NCI-H187 (cell line): ENCODE results near the gene SH3RF3.

Source experiments
- DNase-seq, 2 experiments: peaks; one replicate each; lab custom pipeline; 2025; lab: John Stamatoyannopoulos, UW

SH3RF3 gene

DNA sequence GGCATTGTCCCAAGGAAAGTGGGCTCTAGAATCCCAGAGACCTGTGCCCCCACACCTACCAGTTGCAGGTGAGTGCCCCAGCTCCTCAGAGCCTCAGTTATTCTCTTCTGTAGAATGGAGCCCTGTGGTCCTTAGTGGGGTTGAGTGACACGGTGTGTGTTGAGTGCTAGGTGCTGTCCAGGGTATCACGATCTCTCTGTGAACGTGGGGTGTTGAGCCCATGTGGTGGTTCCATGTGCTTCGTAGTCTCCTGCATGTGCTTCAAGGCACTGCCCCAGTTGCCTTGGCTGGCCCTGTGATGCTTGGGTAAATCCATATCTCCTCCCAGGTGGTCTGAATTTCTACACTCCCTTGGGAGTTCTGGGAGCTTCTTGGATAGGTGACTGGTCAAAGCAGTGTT is 54.9 kb downstream of the SH3RF3 start:
- no peak for DNase-seq

DNA sequence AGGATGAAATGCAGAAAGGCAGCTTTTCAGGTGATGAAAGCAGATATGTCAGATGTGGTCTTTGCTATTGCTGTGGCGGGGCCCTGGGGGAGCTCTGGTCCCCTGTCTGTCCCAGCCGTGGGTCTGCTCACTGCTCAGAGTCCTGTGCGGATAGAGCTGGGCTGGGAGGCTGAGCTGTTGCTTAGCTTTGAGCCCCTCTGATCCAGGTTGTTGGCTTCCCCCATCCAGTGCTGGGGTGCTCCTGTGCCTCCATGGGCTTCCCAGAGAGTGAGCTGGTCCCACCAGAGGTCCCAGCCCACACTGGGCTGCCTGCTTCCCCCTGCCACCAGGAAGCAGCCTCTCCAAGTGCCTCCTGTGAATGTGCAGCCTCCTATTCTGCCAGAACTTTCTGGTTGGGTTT is 55.4 kb downstream of the SH3RF3 start:
- no peak for DNase-seq

DNA sequence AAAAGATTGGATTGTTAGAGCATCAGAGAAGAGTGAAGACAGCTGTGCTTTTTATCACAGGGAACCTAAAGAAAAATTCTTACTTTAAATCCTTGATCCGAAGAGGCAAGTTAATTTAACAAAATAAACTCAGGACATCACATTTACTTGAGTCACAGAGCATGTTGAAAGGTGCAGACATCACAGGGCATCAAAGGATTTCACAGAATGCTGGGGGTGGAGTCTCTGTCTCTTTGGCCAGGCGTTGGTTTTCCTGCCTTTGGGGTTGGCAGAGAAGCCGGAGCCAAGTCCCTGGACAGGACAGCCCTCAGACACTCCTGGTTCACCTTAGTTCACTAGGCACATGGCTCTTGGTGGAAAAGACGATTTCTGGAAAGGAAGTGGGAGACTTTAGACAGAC is 56.3 kb downstream of the SH3RF3 start:
- no peak for DNase-seq

DNA sequence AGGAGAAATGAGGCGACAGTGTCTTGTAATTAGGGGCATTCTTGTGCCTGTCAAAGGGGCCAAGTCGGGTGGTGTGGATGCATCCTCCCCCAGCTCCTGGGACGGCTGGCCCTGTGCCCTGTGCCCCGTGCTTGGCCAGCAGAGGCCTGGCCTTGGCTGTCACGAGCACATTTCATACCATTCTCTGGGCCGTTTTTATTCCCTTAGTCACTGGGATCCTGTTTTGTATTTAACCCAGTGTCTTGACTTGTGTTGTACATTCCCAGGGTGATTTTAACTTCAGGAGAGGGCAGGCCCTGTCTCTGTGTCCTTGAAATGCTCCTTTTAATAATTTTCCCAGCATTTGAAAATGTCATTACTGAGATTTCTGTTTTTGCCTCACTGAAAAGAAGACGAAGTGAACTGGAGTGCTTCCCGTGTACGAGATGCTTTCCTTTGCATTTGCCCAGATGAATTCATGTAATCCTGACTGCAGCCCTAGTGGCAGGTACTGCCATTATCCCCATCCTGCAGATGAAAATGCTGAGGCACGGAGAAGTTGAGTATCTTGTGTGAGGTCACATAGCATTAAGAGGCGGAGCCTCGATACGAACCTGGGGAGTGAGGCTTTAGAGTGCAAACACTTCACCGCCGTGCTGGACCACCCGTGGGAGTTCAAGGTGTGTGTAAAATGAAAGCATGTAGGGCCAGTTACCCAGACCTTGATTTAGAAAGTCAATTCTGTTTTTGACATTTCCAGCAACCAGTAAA is 57.0 kb downstream of the SH3RF3 start:
- no peak for DNase-seq

DNA sequence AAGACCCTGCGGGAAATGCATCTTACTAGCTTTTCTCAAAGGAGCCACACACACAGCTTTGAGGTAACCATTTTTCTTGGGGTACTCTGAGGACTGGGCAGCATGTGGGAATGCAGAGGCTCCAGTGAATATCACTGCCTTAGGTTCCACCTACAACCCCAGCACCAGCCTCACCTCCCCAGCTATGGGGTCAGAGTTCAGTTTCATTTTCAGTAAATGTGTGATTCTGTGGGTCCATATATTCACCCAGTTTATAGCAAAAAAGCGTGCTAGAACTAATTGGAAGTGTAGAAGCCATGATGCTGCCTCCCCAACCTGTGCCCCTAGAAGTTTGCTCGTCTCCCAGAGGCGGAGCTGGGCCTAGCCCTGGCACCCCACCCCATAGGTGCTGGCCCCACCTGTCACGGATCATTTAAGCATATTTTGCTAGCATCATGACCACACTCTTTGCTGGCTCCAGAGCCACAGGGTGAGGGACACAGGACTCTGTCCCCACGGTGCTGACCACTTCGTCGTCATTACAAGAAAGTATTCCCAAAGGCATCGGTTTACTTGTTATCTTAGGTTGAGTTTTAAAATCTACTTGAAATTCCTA is 57.7 kb downstream of the SH3RF3 start:
- no peak for DNase-seq

DNA sequence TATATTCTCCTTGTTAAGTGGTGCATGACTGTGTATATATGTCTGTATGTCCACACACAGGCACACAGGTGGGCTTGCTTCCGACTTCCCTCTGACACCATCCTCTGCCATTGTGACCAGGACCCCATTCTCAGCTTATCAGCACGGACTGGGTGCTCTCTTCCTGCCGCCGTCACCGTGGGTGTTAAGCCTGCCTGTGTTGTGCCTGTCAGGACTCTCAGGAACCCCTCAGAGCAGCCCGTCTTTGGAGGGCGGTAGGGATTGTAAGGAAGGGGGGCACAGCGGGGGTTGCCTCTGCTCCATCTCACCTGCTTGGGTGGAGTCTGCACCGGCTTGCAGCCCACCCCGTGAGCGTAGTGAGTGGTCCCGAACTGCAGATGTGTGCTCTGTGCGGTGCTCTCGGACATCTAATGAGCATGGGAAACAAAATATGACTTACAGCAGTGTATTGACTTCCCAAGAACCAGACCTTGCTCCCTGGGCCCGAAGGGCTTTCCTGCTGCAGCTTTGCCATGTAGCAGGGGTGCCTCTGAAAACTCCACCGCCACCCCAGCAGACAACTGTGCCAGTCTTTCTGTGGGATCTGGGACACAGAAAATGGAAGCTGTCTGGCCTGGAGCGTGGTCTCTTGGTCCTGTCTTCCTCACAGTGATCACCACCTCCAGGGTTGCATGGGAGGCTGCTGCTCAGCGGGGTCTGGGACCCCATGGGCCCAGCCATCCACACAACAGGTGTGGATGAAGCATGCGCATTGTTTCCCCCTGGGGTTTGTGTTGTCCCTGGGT is 58.9 kb downstream of the SH3RF3 start:
- DNase-seq, result no peak

DNA sequence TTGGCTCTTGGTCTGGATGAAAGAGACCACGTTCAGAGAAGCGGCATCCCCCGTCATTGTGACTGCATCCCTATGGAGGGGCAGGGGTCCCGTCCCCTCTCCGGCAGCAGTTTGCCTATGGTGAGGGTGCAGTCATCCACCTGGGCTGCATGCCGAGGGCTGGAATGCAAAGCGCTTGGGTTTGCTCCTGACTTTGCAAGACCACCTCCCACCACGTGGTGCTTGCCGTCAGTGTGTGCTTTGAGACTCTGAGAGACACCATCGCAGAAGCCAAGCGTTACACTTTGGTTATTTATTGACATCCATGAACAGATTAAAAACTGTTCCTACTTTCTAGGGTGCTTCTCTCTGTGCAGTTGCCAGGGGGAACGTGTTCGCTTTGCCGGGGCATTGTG is 59.5 kb downstream of the SH3RF3 start:
- no peak for DNase-seq

DNA sequence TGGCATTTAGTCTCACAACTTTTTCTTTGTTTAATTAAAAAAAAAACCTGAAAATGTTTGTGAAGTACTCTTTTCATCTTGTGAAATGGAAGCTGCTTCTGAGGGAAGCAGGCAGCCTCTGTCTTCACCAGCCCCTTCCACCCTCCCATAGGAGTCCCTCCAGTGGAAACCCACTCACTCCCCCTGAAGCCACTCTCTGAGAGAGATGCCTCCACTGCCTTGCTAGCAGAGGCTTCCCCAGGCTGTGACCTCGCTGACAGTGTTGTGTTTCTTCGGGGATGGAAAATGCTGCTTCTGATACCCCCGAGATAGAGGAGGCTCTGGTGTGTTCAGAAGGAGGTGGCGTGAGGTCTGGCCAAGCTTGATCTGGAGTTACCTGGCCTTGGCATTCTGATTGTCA is 59.9 kb downstream of the SH3RF3 start:
- no peak for DNase-seq

DNA sequence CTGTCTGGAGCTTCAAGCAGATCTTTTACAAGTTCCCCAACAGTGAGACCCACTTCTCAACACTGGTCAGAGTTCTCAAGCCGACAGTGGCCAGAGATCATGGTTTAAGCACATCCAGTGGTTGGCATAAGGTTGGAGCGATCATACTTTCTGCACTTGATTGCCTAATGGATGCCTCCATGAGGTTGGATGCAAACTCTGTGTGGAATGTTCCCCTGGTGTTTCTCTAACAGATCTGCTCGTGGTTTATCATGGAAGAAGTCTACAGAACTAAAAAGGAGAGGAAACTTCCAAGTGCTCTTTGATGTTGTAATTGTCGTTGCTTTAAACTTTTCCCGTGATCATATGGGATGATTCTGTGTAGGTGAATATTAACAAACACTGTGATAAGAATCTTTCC is 60.7 kb downstream of the SH3RF3 start:
- no peak for DNase-seq

DNA sequence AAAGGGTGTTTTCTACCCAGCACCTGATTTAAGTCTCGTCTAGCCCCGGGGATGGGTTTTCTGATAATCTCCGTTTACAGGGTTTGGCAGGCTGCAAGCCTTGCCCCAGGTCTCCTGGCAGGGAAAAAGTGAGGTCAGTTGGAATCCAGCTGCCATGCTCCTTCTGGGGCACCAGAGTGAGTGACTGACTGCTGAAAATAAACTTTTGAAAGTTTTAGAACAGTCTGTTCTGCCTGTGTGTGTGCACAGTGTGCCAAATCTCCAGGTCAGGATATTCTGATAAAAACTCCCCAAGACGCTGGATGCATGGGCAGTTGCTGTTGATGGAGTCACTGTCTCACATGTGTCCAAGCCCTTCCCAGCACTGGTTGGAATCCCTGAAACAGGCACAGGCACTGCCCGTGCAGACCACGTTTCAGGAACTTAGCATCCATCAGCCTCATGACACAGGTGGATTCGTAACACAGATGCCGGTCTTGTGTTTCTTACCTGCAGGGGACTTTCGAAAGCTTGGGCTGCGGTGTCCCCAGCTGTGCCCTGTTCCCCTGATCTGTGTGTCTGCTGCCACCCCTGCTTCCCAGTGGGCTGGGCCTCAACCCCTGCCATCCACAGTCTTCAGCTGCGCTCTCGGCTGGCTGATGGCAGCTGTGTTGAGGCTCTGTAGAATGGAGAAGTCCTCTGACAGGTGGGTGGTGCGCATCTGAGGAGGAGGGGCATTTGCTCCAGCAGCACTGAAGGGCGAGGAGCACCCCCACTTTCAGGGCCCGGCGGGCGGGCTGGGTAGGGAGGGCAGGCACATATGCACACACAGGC is 65.0 kb downstream of the SH3RF3 start:
- no peak for DNase-seq

DNA sequence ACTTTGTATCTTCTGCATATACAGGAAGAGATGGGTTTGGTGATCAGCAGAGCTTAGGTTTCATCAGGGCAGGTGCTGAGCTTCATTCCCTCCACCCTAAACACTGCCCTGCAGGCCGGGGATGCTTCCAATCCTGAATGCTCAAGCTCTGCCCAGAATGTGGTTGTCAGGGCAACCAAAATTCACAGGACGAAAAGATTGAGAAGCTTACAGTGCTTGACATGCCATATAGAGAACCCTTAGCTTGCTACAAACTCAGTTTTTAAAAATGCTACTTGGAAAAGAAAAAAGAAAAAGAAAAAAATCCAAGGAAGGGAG is 65.6 kb downstream of the SH3RF3 start:
- DNase-seq, result no peak

DNA sequence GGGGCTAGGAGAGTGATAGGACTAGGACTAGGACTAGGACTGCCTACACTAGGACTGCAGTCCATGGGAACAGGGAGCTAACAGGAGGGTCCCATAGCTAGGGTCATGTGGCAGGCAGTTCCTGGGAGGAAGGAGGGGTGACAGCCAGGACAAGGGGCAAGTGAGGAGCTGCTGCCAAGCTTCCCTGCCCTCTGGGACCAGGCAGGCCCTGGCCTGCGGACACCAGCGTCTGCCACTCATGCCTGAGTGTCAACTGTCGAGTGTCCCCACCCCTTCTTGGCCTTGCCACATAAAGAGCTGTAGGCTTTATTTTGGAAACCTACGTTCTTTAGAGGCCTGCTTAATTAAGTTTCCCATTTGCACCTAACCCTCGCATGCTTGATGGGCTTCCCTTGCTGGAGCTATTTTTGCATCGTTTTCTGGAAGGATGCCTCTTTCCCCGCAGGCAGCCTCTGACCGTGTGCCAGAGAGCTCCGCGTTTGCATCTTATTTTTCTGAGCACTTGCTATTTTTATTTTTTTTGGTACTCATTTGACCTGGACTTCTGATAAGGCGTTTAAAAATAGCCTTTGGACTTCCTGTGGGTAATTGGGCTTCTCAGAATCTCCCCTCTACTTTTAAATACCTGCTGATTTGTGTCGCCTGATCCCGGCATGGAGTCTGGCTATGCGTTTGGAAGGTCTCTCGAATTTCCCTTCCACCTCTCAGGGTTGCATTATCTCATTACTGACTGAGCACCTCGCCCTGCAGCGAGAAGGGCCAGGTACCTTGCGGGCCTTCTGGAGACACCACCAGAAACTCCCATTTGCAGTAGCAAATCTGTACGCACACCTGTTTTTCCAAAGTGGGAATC is 66.4 kb downstream of the SH3RF3 start:
- DNase-seq, result no peak

DNA sequence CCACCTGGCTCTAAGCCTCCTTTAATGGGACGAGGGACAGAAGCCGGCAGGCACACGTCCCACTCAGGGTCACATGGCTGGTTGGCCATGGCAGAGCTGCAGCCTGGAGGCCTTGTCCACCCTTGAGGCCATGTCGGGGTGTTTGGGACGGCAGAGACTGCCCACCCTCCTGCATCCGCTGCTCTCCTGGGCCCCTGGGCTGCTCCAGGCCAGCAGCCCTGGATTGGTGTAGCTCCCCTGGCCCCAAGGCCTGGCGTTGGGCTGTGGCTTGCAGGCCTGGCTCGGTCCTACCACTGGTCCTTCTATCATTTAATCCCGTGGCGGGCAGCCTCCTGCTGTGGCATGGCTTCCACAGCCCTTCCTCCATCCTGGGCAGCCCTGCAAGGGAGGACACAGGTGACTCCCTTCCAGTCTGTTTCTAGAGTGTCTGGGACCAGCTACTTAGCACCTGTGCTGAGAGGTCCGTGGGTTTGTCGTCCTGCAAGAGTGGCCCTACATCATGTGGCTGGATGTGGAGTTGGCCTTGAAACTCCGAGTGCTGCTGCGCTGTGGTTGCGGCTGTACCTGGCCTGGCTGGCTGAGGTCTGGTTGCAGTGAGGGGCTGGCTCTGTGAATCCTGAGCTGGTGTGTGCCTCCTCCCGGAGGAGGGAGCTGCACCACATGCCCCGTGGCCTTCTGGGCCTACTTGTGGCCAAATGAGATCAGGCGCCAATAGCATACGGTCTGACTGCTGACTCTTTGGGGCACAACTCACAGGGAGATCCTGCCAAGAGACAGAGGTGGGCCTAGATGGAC is 67.3 kb downstream of the SH3RF3 start:
- DNase-seq, result no peak

DNA sequence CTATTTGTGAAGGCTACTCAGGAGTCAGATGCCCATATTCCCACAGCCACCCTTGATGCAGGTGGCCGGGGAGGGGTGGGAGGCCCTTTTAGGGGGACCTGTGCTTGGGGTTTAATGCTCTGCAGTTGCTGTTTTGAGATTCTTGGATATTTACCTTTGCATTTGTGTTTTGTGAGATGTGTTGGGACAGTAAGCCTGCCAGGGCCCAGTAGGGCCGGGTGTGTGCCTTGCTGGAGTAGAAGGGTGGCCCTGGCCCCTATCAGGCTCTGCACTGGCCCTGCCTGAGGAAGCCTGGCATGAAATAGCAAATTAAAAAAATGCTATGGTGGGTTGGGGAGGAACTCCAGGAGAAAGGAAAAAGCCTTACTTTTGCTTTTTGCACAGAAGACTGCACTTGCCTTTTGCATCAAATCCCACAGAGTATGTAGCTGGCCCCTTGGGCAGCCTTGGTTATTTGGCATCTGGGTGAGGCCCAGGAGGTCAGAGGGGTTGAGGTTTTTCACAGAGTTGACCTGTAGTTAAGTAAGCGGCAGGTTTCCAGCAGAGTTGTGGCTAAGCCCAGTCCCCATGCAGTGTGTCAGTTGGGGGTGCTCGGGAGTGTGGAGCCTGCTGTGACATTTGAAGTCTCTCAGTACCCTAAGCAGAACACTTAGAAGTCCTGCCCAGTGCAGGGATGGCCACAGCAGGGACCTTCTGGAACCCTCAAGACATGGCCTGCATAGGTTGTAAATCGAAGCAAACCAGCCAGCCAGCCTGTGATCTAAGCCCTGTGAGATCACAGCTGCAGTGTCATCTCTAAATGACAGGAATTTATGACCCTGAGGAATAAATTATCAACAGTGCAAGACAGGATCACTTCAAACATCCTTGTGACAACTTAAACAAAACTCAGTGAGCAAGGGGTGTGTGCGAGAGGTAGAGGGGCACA is 68.8 kb downstream of the SH3RF3 start:
- no peak for DNase-seq

DNA sequence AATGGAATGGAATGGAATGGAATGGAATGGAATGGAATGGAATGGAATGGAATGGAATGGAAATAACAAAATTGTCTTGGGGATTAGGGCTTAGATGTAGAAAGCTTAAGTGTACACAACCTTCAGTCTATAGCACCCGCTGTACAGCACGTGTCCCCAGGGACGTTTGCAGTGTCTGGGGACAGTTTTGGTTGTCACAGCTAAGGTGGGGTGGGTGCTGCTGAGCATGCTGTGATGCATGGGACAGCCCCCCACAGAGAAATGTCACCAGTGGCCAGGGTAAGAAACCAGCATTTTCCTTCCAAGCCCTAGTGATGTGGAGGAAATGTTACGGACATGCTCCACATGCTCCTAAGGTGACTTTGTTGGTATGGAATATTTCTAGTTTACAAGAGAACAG is 70.8 kb downstream of the SH3RF3 start:
- no peak for DNase-seq

DNA sequence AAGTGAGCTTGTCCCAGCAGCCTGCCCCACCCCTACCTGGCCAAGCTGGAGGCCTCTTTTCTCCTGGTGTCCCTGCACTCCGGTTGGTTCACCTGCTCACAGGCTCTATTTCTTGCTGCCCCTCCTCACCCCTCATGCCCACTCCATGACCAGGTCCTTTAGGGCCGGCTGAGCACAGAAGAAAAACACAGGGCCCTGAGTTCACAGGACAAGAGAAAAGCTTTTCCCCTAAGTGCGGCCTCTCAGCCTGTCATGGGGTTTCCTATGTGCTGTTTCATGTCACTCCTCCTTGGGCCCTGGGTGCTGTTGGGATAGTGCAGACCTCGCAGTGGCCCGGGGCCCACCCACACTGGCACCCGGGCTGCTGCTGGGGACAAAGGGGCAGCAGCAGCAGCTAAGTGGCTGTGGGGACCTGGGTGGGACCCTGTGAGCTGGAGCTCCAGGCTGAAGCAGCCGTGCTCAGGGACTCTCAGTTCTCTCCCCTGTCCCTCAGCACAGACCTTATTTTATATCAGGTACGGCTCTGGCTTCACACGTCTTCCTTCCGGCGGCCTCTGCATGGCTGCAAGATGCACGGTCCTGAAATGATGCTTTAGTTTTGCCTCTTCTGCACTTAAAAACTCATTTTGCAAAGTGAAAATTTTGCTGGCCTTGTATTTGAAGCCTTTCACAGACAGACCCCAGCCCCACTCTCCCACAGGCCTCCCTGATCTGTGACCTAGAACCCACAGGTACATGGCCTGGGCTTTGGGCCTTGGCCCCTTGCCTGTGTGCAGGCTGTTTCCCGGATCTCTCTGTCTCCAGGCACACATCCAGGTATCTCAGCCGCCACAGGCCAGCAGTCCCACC is 71.8 kb downstream of the SH3RF3 start:
- no peak for DNase-seq

DNA sequence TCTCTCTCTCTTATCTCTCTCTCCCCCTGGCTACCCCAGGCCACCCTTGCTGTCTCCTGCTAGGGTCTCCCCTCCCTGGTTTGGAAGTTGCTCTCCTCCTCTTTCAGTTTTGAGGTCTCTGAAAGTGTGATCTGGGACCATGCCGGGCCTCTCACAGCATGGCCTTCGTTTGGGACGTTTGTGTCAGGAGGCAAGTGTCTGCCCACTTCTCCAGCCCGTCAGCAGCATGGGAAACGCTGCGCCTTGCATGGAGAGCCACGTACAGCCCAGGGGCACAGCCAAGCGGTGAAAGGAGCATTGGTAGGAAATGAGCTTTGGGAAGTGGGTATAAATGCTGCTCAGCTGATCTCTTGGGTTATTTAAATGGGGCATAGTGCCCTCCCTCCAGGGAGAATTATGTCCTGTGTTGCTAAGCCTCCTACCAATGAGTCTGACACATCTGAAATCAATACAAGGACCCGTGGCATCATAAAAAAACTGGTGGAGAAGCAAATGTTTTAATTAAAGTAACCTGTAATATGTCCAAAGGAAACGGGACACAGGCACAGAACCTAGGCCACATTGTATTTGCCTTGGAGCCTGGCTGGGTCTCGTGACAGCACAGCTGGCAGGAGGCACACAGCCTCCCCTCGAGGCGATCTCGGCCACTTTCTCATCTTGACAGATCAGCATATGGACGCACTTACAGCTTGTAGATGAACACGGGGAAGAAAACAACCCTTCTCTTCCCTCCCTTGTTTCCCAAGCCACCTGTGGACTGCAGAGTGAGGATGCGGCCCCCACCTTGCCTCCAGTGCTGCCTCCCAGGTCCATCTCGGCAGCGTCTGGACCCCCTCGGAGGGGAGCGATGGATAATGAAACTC is 72.7 kb downstream of the SH3RF3 start:
- no peak for DNase-seq

DNA sequence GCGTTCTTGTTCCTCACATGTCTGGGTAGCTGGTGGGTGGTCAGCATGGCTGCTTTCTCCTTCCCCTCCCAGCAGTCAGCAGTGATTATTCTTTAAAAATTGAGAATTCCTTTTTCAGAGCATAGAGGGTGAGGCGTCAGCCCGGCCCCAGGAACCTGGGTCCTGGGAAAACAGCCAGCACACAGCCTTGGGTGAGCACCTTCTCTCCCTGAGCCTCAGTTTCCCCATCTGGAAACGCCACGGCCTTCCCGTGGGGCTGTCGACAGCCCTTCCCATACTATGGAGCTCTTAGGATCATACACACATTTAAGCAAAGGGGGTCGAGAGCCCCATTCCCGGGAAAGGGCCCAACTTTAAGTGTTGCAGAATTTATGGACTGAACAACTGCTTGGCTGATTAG is 73.5 kb downstream of the SH3RF3 start:
- no peak for DNase-seq
